Caco-2 (cell line): ENCODE results near the gene DPT. TPM values are rescaled to one million over a fixed set of nuclear protein-coding genes. Genes with fewer than 3 reads are reported as not detected.

ENCODE experiments used
- BruUV-seq: library from RNA; stranded (reverse); fragments of 400-500 nt; replicated peaks from 2 replicates; lab custom pipeline; 2021; lab: Mats Ljungman, UMichigan
- CTCF ChIA-PET: fragments of 300-600 bp; sonication (Branson Sonifier 250); formaldehyde crosslinking; loops from one replicate; lab custom pipeline; 2022; ENCODE audit warnings: antibody characterized with exemption; lab: Charles Lee
- POLR2A ChIA-PET: fragments of 300-600 bp; sonication (Branson Sonifier 250); formaldehyde crosslinking; loops from one replicate; lab custom pipeline; 2022; ENCODE audit warnings: antibody characterized with exemption; lab: Charles Lee
- DNase-seq, 2 experiments: peaks; one replicate each; pipeline versions ENCODE4 v3.0.0 to v3.0.0-alpha.2; 2020 to 2022
- H3K27me3 ChIP-seq: replicated peaks from 2 replicates; pipeline ENCODE4 v1.6.0; 2011; ENCODE audit warnings: low read length; ENCODE audit not compliant: control insufficient read depth, insufficient read depth
- H3K36me3 ChIP-seq: 2 replicates; pipeline ENCODE4 v1.5.1; 2011; ENCODE audit warnings: low read length; ENCODE audit not compliant: control insufficient read depth, insufficient read depth
- H3K4me1 ChIP-seq: fragments of 250-450 bp; sonication (Bioruptor Pico); 2 replicates; pipeline ENCODE4 v1.5.1; 2020; ENCODE audit warnings: mild to moderate bottlenecking
- H3K4me3 ChIP-seq: 2 replicates; pipeline ENCODE4 v1.5.1; 2011; ENCODE audit warnings: low read depth, mild to moderate bottlenecking, control low read depth, low read length
- H3K9me3 ChIP-seq: fragments of 250-450 bp; sonication (Bioruptor Pico); 2 replicates; pipeline ENCODE4 v1.5.1; 2020; ENCODE audit warnings: mild to moderate bottlenecking, moderate library complexity
- H3K27ac Mint-ChIP-seq: one replicate; pipeline ENCODE4 v1.8.0; 2022; ENCODE audit warnings: mixed read lengths; ENCODE audit not compliant: unreplicated experiment
- H3K27me3 Mint-ChIP-seq: one replicate; pipeline ENCODE4 v1.8.0; 2022; ENCODE audit warnings: mixed read lengths; ENCODE audit not compliant: insufficient read depth, unreplicated experiment
- H3K36me3 Mint-ChIP-seq: one replicate; pipeline ENCODE4 v1.8.0; 2022; ENCODE audit warnings: mild to moderate bottlenecking, mixed read lengths; ENCODE audit not compliant: insufficient read depth, unreplicated experiment
- H3K4me1 Mint-ChIP-seq: one replicate; pipeline ENCODE4 v1.8.0; 2022; ENCODE audit warnings: low read depth, mixed read lengths; ENCODE audit not compliant: unreplicated experiment
- H3K4me3 Mint-ChIP-seq: one replicate; pipeline ENCODE4 v1.8.0; 2022; ENCODE audit warnings: mild to moderate bottlenecking, moderate library complexity, mixed read lengths; ENCODE audit not compliant: unreplicated experiment
- H3K9me3 Mint-ChIP-seq: one replicate; pipeline ENCODE4 v1.8.0; 2022; ENCODE audit warnings: mixed read lengths; ENCODE audit not compliant: unreplicated experiment
- CTCF ChIP-seq, 2 experiments: fragments of 200-600 bp in 1 of 2; IDR thresholded peaks; 1 replicate in 1 of 2; 2 replicates in 1 of 2; pipeline versions ENCODE4 v1.5.1 to v1.8.0; 2011 to 2022; ENCODE audit warnings: antibody characterized with exemption in 1 of 2, control low read depth in 1 of 2, inconsistent platforms in 1 of 2, low read depth in 1 of 2, low read length in 1 of 2, mild to moderate bottlenecking in 1 of 2, moderate library complexity in 1 of 2; ENCODE audit not compliant: insufficient read depth in 1 of 2, severe bottlenecking in 1 of 2, unreplicated experiment in 1 of 2
- intact Hi-C: fragments of 100-400 bp; cut with micrococcal nuclease; formaldehyde crosslinking; loops from one replicate; pipeline ENCODE4 v1.10.0; 2022; ENCODE audit not compliant: unreplicated experiment
- total RNA-seq: library from RNA; stranded (reverse); gene quantifications from 2 replicates; pipeline ENCODE4 v1.2.3, GENCODE V29; 2022

Gene DPT
- total RNA-seq, 1 experiment from 2014 or later = not detected

GRCh38 chr1:168759077-168759476 lies 30.1 kb upstream of the DPT start:
- no peak for DNase-seq
- H3K36me3 Mint-ChIP-seq = no peaks in the 10 kb centered on the region
- no peaks in the 10 kb centered on the region for H3K9me3 ChIP-seq
- no peak overlapping the region for H3K27ac Mint-ChIP-seq
- no peak overlapping the region for H3K4me3 Mint-ChIP-seq
- no peaks in the 10 kb centered on the region for H3K36me3 ChIP-seq
- H3K4me1 Mint-ChIP-seq = peaks cover 17% of the 10 kb centered on the region
- H3K9me3 Mint-ChIP-seq = peaks cover 5% of the 10 kb centered on the region
- no peaks in the 10 kb centered on the region for H3K27me3 Mint-ChIP-seq
- intact Hi-C loops = no loop called here
- no peak for TF ChIP-seq CTCF (IDR thresholded peaks at IDR 0.05; ENCODE audit: insufficient read depth in 1 of 2, low read depth in 1 of 2, low read length in 1 of 2, severe bottlenecking in 1 of 2, unreplicated experiment in 1 of 2)
- H3K4me3 ChIP-seq = no peak overlapping the region
- CTCF ChIA-PET = no interaction called here
- no peaks in the 10 kb centered on the region; the same call in 1 of the 2 replicates for H3K4me1 ChIP-seq
- no peaks in the 10 kb centered on the region for H3K27me3 ChIP-seq
- POLR2A ChIA-PET = no interaction called here
- BruUV-seq = no TSS peak

DNA sequence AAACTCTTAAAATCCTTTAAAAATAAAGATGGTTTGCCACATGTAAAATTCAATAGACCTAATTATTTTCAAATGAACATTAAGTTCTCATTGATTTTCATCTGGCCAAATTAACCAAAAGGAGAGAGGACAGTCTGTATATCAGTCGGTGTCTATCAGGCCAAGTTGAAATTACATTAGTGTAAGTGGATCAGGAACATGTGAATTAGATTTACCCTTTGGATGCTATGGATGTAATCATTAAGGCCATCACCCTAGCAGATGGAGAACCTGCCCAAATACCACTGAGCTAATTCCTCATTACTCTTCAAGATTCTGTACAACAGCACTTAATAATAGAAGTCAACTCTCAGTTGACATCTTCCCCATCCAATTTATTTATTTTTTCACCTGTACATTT lies 29.5 kb upstream of the DPT start:
- Mint-ChIP-seq H3K27ac (no peak overlapping the region), H3K4me3 (no peak overlapping the region), H3K36me3 (no peaks in the 10 kb centered on the region), H3K4me1 (peaks cover 17% of the 10 kb centered on the region), H3K27me3 (no peaks in the 10 kb centered on the region), H3K9me3 (no peaks in the 10 kb centered on the region)
- TF ChIP-seq CTCF (IDR thresholded peaks at IDR 0.05; ENCODE audit: insufficient read depth in 1 of 2, low read depth in 1 of 2, low read length in 1 of 2, severe bottlenecking in 1 of 2, unreplicated experiment in 1 of 2) = no peak
- H3K4me1 ChIP-seq = no peaks in the 10 kb centered on the region; the same call in 1 of the 2 replicates
- ChIA-PET CTCF (no interaction called here), POLR2A (no interaction called here)
- H3K36me3 ChIP-seq = no peaks in the 10 kb centered on the region
- no peaks in the 10 kb centered on the region for H3K9me3 ChIP-seq
- intact Hi-C loops = no loop called here
- no TSS peak for BruUV-seq
- H3K4me3 ChIP-seq = no peak overlapping the region
- no peak for DNase-seq
- H3K27me3 ChIP-seq = no peaks in the 10 kb centered on the region

- POLR2A ChIA-PET = no interaction called here
- Histone ChIP-seq H3K4me3 (no peak overlapping the region), H3K4me1 (peaks cover 17% of the 10 kb centered on the region; the same call in 1 of the 2 replicates), H3K36me3 (no peaks in the 10 kb centered on the region), H3K9me3 (no peaks in the 10 kb centered on the region), H3K27me3 (no peaks in the 10 kb centered on the region)
- TF ChIP-seq CTCF (IDR thresholded peaks at IDR 0.05; ENCODE audit: insufficient read depth in 1 of 2, low read depth in 1 of 2, low read length in 1 of 2, severe bottlenecking in 1 of 2, unreplicated experiment in 1 of 2) = no peak
- Mint-ChIP-seq H3K4me1 (peaks cover 30% of the 10 kb centered on the region), H3K27me3 (no peaks in the 10 kb centered on the region), H3K9me3 (no peaks in the 10 kb centered on the region), H3K27ac (no peak overlapping the region), H3K4me3 (no peak overlapping the region), H3K36me3 (no peaks in the 10 kb centered on the region)
- CTCF ChIA-PET = no interaction called here
- no peak for DNase-seq
- intact Hi-C loops = no loop called here
- BruUV-seq = no TSS peak
Measured at GRCh38 chr1:168755800-168756418, 26.9 kb upstream of the DPT start.
